GM19351 (cell line): ENCODE results near the gene STPG3.
A peak's percentile ranks its signal among the peaks of the same experiment; 100 is the strongest.

Experiments used
- ATAC-seq: cut with Tn5 transposase; IDR thresholded peaks from one replicate; pipeline ENCODE4 v1.9.1; 2021; ENCODE audit warnings: mild to moderate bottlenecking, moderate library complexity; ENCODE audit not compliant: unreplicated experiment

STPG3 gene

GRCh38 chr9:137221506-137222111 is 29.5 kb upstream of the STPG3 start:
- ATAC-seq = no peak

- no peak for ATAC-seq
Observed at GRCh38 chr9:137222190-137223077, 28.7 kb upstream of the STPG3 start, which contains the start of gene RNF208. Gene RNF208 (minus strand): TSS chr9:137222240. CDS start chr9:137221212, 1,028 bp downstream.

GRCh38 chr9:137223078-137223970 is 27.8 kb upstream of the STPG3 start:
- ATAC-seq = peak; percentile 74

- ATAC-seq = no peak
Observed at GRCh38 chr9:137224830-137225694, 26.0 kb upstream of the STPG3 start, which contains the start of gene CYSRT1. Gene CYSRT1 (plus strand): TSS chr9:137225174. CDS start chr9:137225622, 448 bp downstream.

GRCh38 chr9:137225699-137226331 is 25.3 kb upstream of the STPG3 start:
- ATAC-seq = no peak

GRCh38 chr9:137226338-137227053 is 24.6 kb upstream of the STPG3 start:
- no peak for ATAC-seq

- ATAC-seq = no peak
Observed at GRCh38 chr9:137227054-137227852, 23.8 kb upstream of the STPG3 start, which contains the start of gene RNF224. Gene RNF224 (plus strand): TSS chr9:137227502. CDS start chr9:137228336, 834 bp downstream.

GRCh38 chr9:137227853-137228505 is 23.1 kb upstream of the STPG3 start:
- ATAC-seq = no peak

GRCh38 chr9:137228506-137228967 is 22.5 kb upstream of the STPG3 start:
- no peak for ATAC-seq

- no peak for ATAC-seq
Observed at GRCh38 chr9:137228968-137229896, 21.9 kb upstream of the STPG3 start.

GRCh38 chr9:137229903-137230704 is 21.0 kb upstream of the STPG3 start:
- no peak for ATAC-seq

- no peak for ATAC-seq
Observed at GRCh38 chr9:137230705-137231371, 20.2 kb upstream of the STPG3 start, which contains the start of gene SLC34A3. Gene SLC34A3 (plus strand): TSS chr9:137230901. CDS start chr9:137231703, 802 bp downstream.

- no peak for ATAC-seq
Observed at GRCh38 chr9:137231372-137232039, 19.6 kb upstream of the STPG3 start.

- ATAC-seq = no peak
Observed at GRCh38 chr9:137232101-137232500, 19.0 kb upstream of the STPG3 start.
